Measurements from ENCODE around the gene SLC22A31. TPM values are rescaled to one million over a fixed set of nuclear protein-coding genes. Genes with fewer than 3 reads are reported as not detected.

Gene SLC22A31
- polyA plus RNA-seq, 1 of the 3 experiments (the other 2 are of a cell fraction): 0.07 TPM

GRCh38 chr16:89159066-89159849, 41.1 kb downstream of the SLC22A31 start:
- TF ChIP-seq GABPA (IDR thresholded peaks at IDR 0.05; ENCODE audit: low read depth) (no peak), GATA2 (CRISPR knock-in tag; IDR thresholded peaks at IDR 0.05) (no peak), TAF1 (IDR thresholded peaks at IDR 0.05; ENCODE audit: borderline replicate concordance, low read depth, low read length) (no peak), POLR2AphosphoS5 (IDR thresholded peaks at IDR 0.05; ENCODE audit: low read depth, low read length) (no peak), NRF1 (IDR thresholded peaks at IDR 0.05; ENCODE audit: low read depth, low read length) (no peak), RCOR1 (IDR thresholded peaks at IDR 0.05; ENCODE audit: low read length) (no peak), ELF1 (IDR thresholded peaks at IDR 0.05) (no peak)
- Histone ChIP-seq H4K20me1 (ENCODE audit: insufficient read depth) (no peaks in the 10 kb centered on the region), H3K4me3 (ENCODE audit: low read depth in 2 of 2, low read length in 1 of 2) (no peak overlapping the region), H3F3A (replicated peaks; ENCODE audit: insufficient read depth) (peaks cover 17% of the 10 kb centered on the region), H3K9ac (no peak overlapping the region), H3K4me1 (ENCODE audit: control insufficient read depth in 1 of 2, insufficient read depth in 2 of 2, low read depth in 1 of 2, low read length in 1 of 2) (peaks cover 0 to 34% of the 10 kb centered on the region in 2 experiments; a peak in 1 of 4 replicates), H2AFZ (ENCODE audit: low read depth) (no peak overlapping the region), H3K9me2 (no peaks in the 10 kb centered on the region), H3K27ac (ENCODE audit: low read depth in 2 of 2, low read length in 1 of 2) (no peak overlapping the region), H3K27me3 (ENCODE audit: insufficient read depth) (no peaks in the 10 kb centered on the region), H3K4me2 (no peak overlapping the region), H3K9me3 (no peaks in the 10 kb centered on the region), H3K79me2 (ENCODE audit: insufficient read depth) (no peaks in the 10 kb centered on the region), H3K36me3 (replicated peaks in 1 of 2; ENCODE audit: control insufficient read depth in 1 of 2, insufficient read depth in 2 of 2, low read length in 1 of 2) (no peaks in the 10 kb centered on the region)
- 73% methylated on average over 30 of the region's 48 CpGs for WGBS (ENCODE audit: low lambda C conversion rate)
- POLR2A ChIA-PET: no interaction called here
- DNase-seq: no peak
- CTCF ChIA-PET: interaction anchor here (0.9 to 1.4 kb wide), 2 partner anchors 8 to 421 kb away, joined by 3 to 4 read pairs; no protein-coding TSS in a partner anchor

DNA sequence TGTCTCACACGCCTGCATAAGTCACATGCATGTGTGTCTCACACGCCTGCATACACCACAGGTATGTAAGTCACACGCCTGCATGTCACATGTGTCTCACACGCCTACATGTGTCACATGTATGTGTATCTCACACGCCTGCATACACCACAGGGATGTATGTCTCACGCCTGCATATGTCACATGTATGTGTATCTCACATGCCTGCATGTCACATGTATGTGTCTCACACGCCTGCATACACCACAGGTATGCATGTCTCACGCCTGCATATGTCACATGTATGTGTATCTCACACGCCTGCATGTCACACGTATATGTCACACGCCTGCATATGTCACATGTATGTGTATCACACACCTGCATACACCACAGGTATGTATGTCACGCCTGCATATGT, 42.6 kb downstream of the SLC22A31 start:
- Histone ChIP-seq H3K4me3 (ENCODE audit: low read depth in 2 of 2, low read length in 1 of 2) (no peak overlapping the region), H3K4me2 (no peak overlapping the region), H3K27ac (ENCODE audit: low read depth in 2 of 2, low read length in 1 of 2) (no peak overlapping the region), H3K79me2 (ENCODE audit: insufficient read depth) (no peaks in the 10 kb centered on the region), H3K36me3 (replicated peaks in 1 of 2; ENCODE audit: control insufficient read depth in 1 of 2, insufficient read depth in 2 of 2, low read length in 1 of 2) (no peaks in the 10 kb centered on the region), H3K27me3 (ENCODE audit: insufficient read depth) (no peaks in the 10 kb centered on the region), H3K9ac (no peak overlapping the region), H3K4me1 (ENCODE audit: control insufficient read depth in 1 of 2, insufficient read depth in 2 of 2, low read depth in 1 of 2, low read length in 1 of 2) (peaks cover 0 to 36% of the 10 kb centered on the region in 2 experiments; a peak in 1 of 4 replicates), H2AFZ (ENCODE audit: low read depth) (no peak overlapping the region), H3F3A (replicated peaks; ENCODE audit: insufficient read depth) (peaks cover 17% of the 10 kb centered on the region), H4K20me1 (ENCODE audit: insufficient read depth) (no peaks in the 10 kb centered on the region), H3K9me2 (no peaks in the 10 kb centered on the region), H3K9me3 (no peaks in the 10 kb centered on the region)
- WGBS (ENCODE audit: low lambda C conversion rate): 80% methylated on average over 12 of the region's 12 CpGs
- ChIA-PET POLR2A (no interaction called here), CTCF (no interaction called here)
- DNase-seq: no peak
- TF ChIP-seq TAF1 (IDR thresholded peaks at IDR 0.05; ENCODE audit: borderline replicate concordance, low read depth, low read length) (no peak), RAD21 (IDR thresholded peaks at IDR 0.05; ENCODE audit: low read length) (no peak), SMC3 (IDR thresholded peaks at IDR 0.05; ENCODE audit: low read depth, low read length) (no peak), IRF3 (IDR thresholded peaks at IDR 0.05; ENCODE audit: low read depth, low read length) (no peak)

All from SK-N-SH (cell line).